Measurements from ENCODE around the gene THADA.

Gene THADA

GRCh38 chr2:43445781-43446180 lies 150.1 kb downstream of the THADA start:
- no peak for DNase-seq (ENCODE audit: extremely low read depth in 1 of 2, low read depth in 1 of 2)

GRCh38 chr2:43444989-43445645 lies 150.7 kb downstream of the THADA start:
- DNase-seq (ENCODE audit: extremely low read depth in 1 of 2, low read depth in 1 of 2): no peak

GRCh38 chr2:43443282-43443681 lies 152.6 kb downstream of the THADA start:
- DNase-seq (ENCODE audit: extremely low read depth in 1 of 2, low read depth in 1 of 2): no peak

GRCh38 chr2:43441195-43441594 lies 154.6 kb downstream of the THADA start:
- DNase-seq (ENCODE audit: extremely low read depth in 1 of 2, low read depth in 1 of 2): no peak

DNA sequence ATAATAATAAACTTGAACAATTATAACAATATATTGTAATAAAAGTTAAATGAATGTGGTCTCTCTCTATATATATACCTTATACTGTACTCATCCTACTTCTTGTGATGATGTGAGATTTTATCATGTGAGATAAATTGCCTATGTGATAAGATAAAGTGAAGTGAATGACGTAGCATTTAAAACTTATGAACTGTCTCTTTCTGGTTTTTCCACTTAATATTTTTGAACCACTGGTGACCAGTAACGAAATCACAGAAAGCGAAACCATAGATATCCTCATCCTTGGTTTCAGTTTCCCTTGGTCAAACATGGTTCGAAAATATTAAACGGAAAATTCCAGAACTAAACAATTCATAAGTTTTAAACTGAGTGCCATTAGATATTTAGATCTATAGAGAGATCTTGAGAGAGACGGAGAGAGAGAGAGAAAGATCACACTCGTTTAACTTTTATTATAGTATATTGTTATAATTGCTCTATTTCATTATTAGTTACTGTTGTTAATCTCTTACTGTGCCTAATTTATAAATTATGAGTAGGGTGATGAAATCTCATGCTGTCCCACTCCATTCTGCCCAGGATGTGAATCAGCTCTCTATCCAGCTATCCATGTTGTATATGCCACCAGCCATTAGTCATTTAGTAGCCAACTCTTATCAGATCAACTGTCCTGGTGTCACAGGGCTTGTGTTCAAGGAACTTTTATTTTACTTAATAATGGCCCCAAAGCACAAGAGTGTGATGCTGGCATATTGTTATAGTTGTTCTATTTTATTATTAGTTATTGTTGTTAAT lies 156.8 kb downstream of the THADA start:
- no peak for DNase-seq (ENCODE audit: extremely low read depth in 1 of 2, low read depth in 1 of 2)

DNA sequence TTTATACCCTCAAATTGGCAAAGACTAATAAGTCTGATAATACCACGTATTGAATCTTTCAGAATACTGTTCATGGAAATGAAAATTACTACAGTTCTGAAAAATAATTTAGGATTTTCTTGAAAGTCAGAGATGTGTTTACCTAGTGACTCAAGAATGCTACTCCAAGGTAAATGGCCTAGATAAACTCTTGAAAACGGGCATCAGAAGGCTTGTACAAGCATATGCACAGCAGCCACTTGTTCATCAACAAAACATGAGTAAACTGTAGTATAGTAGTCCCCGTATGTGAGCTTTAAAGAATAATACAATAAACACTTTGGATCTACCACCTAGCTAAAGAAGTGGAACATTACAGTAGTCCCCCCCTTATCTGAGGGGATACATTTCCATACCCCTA lies 157.5 kb downstream of the THADA start:
- no peak for DNase-seq (ENCODE audit: extremely low read depth in 1 of 2, low read depth in 1 of 2)

- DNase-seq (ENCODE audit: extremely low read depth in 1 of 2, low read depth in 1 of 2): no peak
Measured at GRCh38 chr2:43437363-43437762, 158.5 kb downstream of the THADA start.

GRCh38 chr2:43436431-43436830 lies 159.4 kb downstream of the THADA start:
- no peak for DNase-seq (ENCODE audit: extremely low read depth in 1 of 2, low read depth in 1 of 2)

DNA sequence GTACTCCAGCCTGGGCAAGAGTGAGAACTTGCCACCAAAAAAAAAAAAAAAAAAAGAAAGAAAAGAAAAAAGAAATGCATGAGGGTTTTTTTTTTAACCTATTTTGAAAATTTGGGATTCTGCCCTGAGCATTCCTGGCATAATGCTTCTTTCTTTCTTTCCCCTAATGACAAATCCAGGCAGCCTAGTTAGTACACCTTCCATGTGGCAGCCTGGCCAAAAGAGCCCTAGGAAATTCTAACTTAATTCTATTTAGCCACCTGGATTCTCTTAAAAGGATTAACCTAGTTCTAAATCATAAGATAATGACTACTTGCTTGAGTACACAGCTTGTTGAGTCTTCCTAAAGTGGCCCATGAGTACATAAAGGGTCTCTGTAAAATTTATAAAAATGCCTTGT lies 160.1 kb downstream of the THADA start:
- DNase-seq (ENCODE audit: extremely low read depth in 1 of 2, low read depth in 1 of 2): no peak

GRCh38 chr2:43430489-43430888 lies 165.3 kb downstream of the THADA start:
- DNase-seq (ENCODE audit: extremely low read depth in 1 of 2, low read depth in 1 of 2): no peak

- DNase-seq (ENCODE audit: extremely low read depth in 1 of 2, low read depth in 1 of 2): no peak
Measured at GRCh38 chr2:43429369-43429768, 166.5 kb downstream of the THADA start.

- no peak for DNase-seq (ENCODE audit: extremely low read depth in 1 of 2, low read depth in 1 of 2)
Measured at GRCh38 chr2:43427032-43427424, 168.8 kb downstream of the THADA start.

DNA sequence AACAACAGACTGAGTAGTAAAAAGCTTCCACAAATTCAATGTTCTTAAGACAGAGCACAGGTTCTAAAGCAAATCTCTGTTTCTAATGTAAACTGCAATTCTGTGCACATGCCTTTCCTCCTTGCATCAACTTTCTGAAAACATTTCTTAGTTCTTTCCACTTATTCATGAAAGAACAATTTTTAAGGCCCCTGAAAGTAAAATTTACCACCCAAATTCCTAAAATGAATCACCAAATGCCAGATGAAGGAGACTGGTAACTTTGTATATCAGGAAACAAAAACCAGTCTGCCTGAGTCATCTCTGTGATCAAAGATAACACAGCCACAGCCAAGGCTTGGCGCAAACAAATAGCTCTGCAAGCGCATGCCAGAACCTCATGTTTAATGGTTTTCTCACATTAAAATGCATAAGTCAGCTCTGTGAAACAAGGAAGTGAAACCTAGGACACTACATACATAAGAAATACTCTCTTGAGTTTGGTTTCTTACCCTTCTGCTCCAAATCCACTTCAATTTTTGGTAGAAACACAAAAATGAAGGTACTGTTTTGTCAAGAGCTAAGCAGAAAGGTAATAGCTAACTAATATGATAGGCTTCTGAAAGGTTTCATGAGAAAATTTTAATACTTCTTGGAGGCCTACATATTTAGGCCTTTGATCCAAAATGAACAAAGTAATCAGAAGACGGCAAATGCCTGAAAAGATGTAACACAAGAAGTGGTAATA lies 169.4 kb downstream of the THADA start:
- DNase-seq (ENCODE audit: extremely low read depth in 1 of 2, low read depth in 1 of 2): peak in 1 of 2 donors; percentile 26

- DNase-seq (ENCODE audit: extremely low read depth in 1 of 2, low read depth in 1 of 2): no peak
Measured at GRCh38 chr2:43425659-43426058, 170.2 kb downstream of the THADA start.

DNA sequence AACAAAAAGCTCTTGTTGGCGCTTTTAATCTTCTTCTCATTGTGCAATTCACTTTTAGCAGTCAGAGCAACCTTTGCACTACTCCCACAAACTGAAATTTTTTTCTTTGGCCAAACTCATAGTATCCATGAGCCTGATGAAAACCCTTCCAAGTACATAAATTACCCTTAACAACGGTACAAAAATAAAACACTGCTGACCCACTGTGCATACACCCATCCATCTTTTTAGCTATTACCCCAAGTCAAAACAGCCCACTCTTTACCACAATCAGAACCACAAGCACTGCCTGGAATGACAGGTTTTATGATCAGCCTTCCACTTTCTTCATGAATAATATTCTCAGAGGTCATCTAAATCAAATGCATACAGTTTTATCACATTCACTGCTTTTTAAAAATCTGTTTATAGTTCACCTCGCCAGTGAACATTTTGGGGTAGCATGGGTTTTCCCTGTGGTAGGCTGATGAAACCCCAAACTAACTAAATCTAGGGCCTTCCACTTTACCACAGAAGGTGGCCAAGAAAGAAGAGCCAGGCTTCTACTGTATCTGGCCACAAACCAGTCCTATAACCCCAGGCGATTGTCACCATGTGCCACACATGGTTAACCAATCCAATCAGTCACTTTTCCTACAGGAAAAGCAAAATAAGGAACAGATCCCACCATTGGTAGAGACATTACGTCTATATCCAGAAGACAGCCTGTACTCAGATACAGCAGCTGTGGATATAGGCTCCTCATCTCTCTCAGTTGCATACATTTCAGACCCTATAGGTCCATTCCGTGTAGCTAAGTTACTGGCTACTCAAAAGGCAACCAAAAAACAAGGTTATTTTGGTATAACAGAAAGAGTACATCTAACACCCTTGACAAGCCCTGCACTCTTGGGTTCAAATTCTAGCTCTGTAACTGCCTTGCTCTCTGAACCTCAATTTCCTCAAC lies 171.3 kb downstream of the THADA start:
- no peak for DNase-seq (ENCODE audit: extremely low read depth in 1 of 2, low read depth in 1 of 2)

GRCh38 chr2:43423941-43424261 lies 171.9 kb downstream of the THADA start:
- DNase-seq (ENCODE audit: extremely low read depth in 1 of 2, low read depth in 1 of 2): no peak

DNA sequence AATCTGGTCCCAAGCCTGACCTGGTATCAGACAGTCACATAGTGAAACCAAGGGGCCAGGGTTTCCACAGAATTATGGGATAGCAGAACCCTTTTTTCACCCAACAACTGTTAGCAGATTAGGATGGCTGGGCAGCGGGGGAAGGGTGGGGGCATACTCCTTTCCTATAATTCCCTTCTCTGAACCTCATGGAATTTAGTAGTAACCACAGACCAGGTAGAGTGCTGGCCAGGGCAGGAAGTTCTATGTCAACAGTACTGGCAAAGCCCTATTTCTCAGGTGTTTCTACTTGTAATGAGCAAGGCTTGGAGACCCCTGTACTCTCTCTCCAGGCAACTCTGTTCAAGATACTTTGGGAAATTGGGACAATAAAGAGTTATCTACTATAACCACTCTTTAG lies 174.6 kb downstream of the THADA start:
- no peak for DNase-seq (ENCODE audit: extremely low read depth in 1 of 2, low read depth in 1 of 2)

DNA sequence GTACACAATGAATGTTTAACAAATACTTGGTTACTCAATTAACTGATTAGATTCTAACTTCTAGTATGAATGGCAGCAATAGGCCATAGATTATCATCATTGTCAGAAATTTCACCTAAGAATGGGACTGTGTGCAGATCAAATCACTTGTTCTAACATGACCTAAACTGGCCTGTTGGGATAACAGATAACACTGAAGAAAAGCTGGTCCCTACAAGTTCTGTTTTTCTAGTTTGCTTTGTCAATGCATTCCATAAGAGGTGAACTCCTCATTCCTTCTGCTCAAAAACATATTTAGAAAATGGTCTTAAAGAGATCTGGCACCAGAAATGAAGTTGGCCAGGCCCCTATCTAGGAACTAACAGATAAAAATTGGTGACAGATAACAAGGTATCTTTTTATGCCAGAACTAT lies 175.4 kb downstream of the THADA start:
- no peak for DNase-seq (ENCODE audit: extremely low read depth in 1 of 2, low read depth in 1 of 2)

- DNase-seq (ENCODE audit: extremely low read depth in 1 of 2, low read depth in 1 of 2): no peak
Measured at GRCh38 chr2:43419876-43420275, 176.0 kb downstream of the THADA start.

- DNase-seq (ENCODE audit: extremely low read depth in 1 of 2, low read depth in 1 of 2): no peak
Measured at GRCh38 chr2:43419243-43419642, 176.6 kb downstream of the THADA start.

- DNase-seq (ENCODE audit: extremely low read depth in 1 of 2, low read depth in 1 of 2): no peak
Measured at GRCh38 chr2:43418680-43419079, 177.2 kb downstream of the THADA start.

All from activated CD8-positive, alpha-beta memory T cell treated with anti-CD3 and anti-CD28 coated beads for 1 hour (primary cell).